Measurements from ENCODE around the gene KIAA0408.
"Not testable (repeated sequence)": the region's sequence is repeated elsewhere in the genome, so short reads cannot be mapped to it uniquely, and the experiment has no call there.

Gene KIAA0408

GRCh38 chr6:127462376-127462775 is 3.2 kb upstream of the KIAA0408 start:
- no peak for DNase-seq

- DNase-seq = no peak
Observed at GRCh38 chr6:127460465-127460864, 1.3 kb upstream of the KIAA0408 start.

- DNase-seq = no peak
Observed at GRCh38 chr6:127458817-127459216, 372 bp downstream of the KIAA0408 start.

GRCh38 chr6:127458222-127458621 is 967 bp downstream of the KIAA0408 start:
- no peak for DNase-seq

GRCh38 chr6:127457456-127458064 is 1.6 kb downstream of the KIAA0408 start:
- no peak for DNase-seq

GRCh38 chr6:127456465-127456864 is 2.7 kb downstream of the KIAA0408 start:
- DNase-seq = no peak

GRCh38 chr6:127453845-127454619 is 5.2 kb downstream of the KIAA0408 start:
- no peak for DNase-seq

- DNase-seq = no peak
Observed at GRCh38 chr6:127452803-127453202, 6.4 kb downstream of the KIAA0408 start.

GRCh38 chr6:127451388-127451787 is 7.8 kb downstream of the KIAA0408 start:
- DNase-seq = no peak

GRCh38 chr6:127447780-127448179 is 11.4 kb downstream of the KIAA0408 start:
- no peak for DNase-seq

GRCh38 chr6:127446356-127446755 is 12.8 kb downstream of the KIAA0408 start:
- no peak for DNase-seq

- DNase-seq = no peak
Observed at GRCh38 chr6:127441881-127442280, 17.3 kb downstream of the KIAA0408 start.

- DNase-seq = no peak
Observed at GRCh38 chr6:127439718-127440117, 19.5 kb downstream of the KIAA0408 start.

- DNase-seq = no peak
Observed at GRCh38 chr6:127436578-127437110, 22.5 kb downstream of the KIAA0408 start.

- DNase-seq = no peak
Observed at GRCh38 chr6:127435626-127436220, 23.5 kb downstream of the KIAA0408 start.

GRCh38 chr6:127434651-127435050 is 24.5 kb downstream of the KIAA0408 start:
- no peak for DNase-seq

GRCh38 chr6:127428562-127428961 is 30.6 kb downstream of the KIAA0408 start:
- not testable (repeated sequence) for DNase-seq

- DNase-seq = no peak
Observed at GRCh38 chr6:127423921-127424320, 35.3 kb downstream of the KIAA0408 start.

GRCh38 chr6:127421164-127421563 is 38.0 kb downstream of the KIAA0408 start:
- DNase-seq = not testable (repeated sequence)

- DNase-seq = peak; percentile 53 to 55
Observed at GRCh38 chr6:127420556-127420955, 38.6 kb downstream of the KIAA0408 start.

- DNase-seq = no peak
Observed at GRCh38 chr6:127415096-127415495, 44.1 kb downstream of the KIAA0408 start.

GRCh38 chr6:127413123-127413522 is 46.1 kb downstream of the KIAA0408 start:
- DNase-seq = not testable (repeated sequence)

- not testable (repeated sequence) for DNase-seq
Observed at GRCh38 chr6:127412016-127412415, 47.2 kb downstream of the KIAA0408 start.
